ENCODE data around the gene OR6Q1.
"Not testable (repeated sequence)": the region's sequence is repeated elsewhere in the genome, so short reads cannot be mapped to it uniquely, and the experiment has no call there.

The OR6Q1 gene

GRCh38 chr11:58030653-58031052, at the start of gene OR6Q1:
Gene OR6Q1 (plus strand): TSS chr11:58030953. CDS start chr11:58030953, 0 bp downstream.
- no peaks in the 10 kb centered on the region for H3K36me3 ChIP-seq (ENCODE audit: control insufficient read depth, insufficient read depth, low read length)
- no peak within 1 kb of the TSS for H3K9ac ChIP-seq (ENCODE audit: low read length)
- no peaks in the 10 kb centered on the region for H3K27me3 ChIP-seq (ENCODE audit: control insufficient read depth, insufficient read depth, low read length)
- no peaks in the 10 kb centered on the region for H3K9me3 ChIP-seq (ENCODE audit: control insufficient read depth, low read length)
- H3K4me3 ChIP-seq (ENCODE audit: low read length): no peak within 1 kb of the TSS
- H3K4me1 ChIP-seq (ENCODE audit: control insufficient read depth, insufficient read depth, low read length): no peaks in the 10 kb centered on the region

GRCh38 chr11:57981536-57981935, 49.2 kb upstream of the OR6Q1 start:
- Histone ChIP-seq H3K27me3 (ENCODE audit: control insufficient read depth, insufficient read depth, low read length) (no peaks in the 10 kb centered on the region), H3K36me3 (ENCODE audit: control insufficient read depth, insufficient read depth, low read length) (no peaks in the 10 kb centered on the region), H3K4me3 (ENCODE audit: low read length) (no peak overlapping the region), H3K4me1 (ENCODE audit: control insufficient read depth, insufficient read depth, low read length) (peaks cover 8% of the 10 kb centered on the region), H3K9ac (ENCODE audit: low read length) (no peak overlapping the region), H3K9me3 (ENCODE audit: control insufficient read depth, low read length) (no peaks in the 10 kb centered on the region)

- Histone ChIP-seq H3K27me3 (ENCODE audit: control insufficient read depth, insufficient read depth, low read length) (no peaks in the 10 kb centered on the region), H3K4me1 (ENCODE audit: control insufficient read depth, insufficient read depth, low read length) (peaks cover 8% of the 10 kb centered on the region), H3K9me3 (ENCODE audit: control insufficient read depth, low read length) (no peaks in the 10 kb centered on the region), H3K4me3 (ENCODE audit: low read length) (no peak overlapping the region), H3K9ac (ENCODE audit: low read length) (no peak overlapping the region), H3K36me3 (ENCODE audit: control insufficient read depth, insufficient read depth, low read length) (no peaks in the 10 kb centered on the region)
These were observed 48.0 kb upstream of the OR6Q1 start for GRCh38 chr11:57982776-57983175.

GRCh38 chr11:57983191-57983590, 47.6 kb upstream of the OR6Q1 start:
- Histone ChIP-seq H3K36me3 (ENCODE audit: control insufficient read depth, insufficient read depth, low read length) (no peaks in the 10 kb centered on the region), H3K9me3 (ENCODE audit: control insufficient read depth, low read length) (no peaks in the 10 kb centered on the region), H3K4me1 (ENCODE audit: control insufficient read depth, insufficient read depth, low read length) (peaks cover 8% of the 10 kb centered on the region)

GRCh38 chr11:57999523-57999922, 31.2 kb upstream of the OR6Q1 start:
- not testable (repeated sequence) for H3K27me3 ChIP-seq (ENCODE audit: control insufficient read depth, insufficient read depth, low read length); H3K4me3 ChIP-seq (ENCODE audit: low read length); H3K36me3 ChIP-seq (ENCODE audit: control insufficient read depth, insufficient read depth, low read length); H3K9me3 ChIP-seq (ENCODE audit: control insufficient read depth, low read length); H3K4me1 ChIP-seq (ENCODE audit: control insufficient read depth, insufficient read depth, low read length); H3K9ac ChIP-seq (ENCODE audit: low read length)

More at GRCh38 chr11:57983191-57983590, 47.6 kb upstream of the OR6Q1 start:
- Histone ChIP-seq H3K27me3 (ENCODE audit: control insufficient read depth, insufficient read depth, low read length) (no peaks in the 10 kb centered on the region), H3K4me3 (ENCODE audit: low read length) (no peak overlapping the region), H3K9ac (ENCODE audit: low read length) (no peak overlapping the region)

- H3K9me3 ChIP-seq (ENCODE audit: control insufficient read depth, low read length); H3K27me3 ChIP-seq (ENCODE audit: control insufficient read depth, insufficient read depth, low read length); H3K4me3 ChIP-seq (ENCODE audit: low read length); H3K36me3 ChIP-seq (ENCODE audit: control insufficient read depth, insufficient read depth, low read length); H3K4me1 ChIP-seq (ENCODE audit: control insufficient read depth, insufficient read depth, low read length); H3K9ac ChIP-seq (ENCODE audit: low read length): not testable (repeated sequence)
These were observed 30.7 kb upstream of the OR6Q1 start for GRCh38 chr11:58000021-58000420.

GRCh38 chr11:58000699-58001098, 30.1 kb upstream of the OR6Q1 start:
- Histone ChIP-seq H3K4me3 (ENCODE audit: low read length) (no peak overlapping the region), H3K27me3 (ENCODE audit: control insufficient read depth, insufficient read depth, low read length) (no peaks in the 10 kb centered on the region), H3K9ac (ENCODE audit: low read length) (no peak overlapping the region), H3K4me1 (ENCODE audit: control insufficient read depth, insufficient read depth, low read length) (no peaks in the 10 kb centered on the region), H3K36me3 (ENCODE audit: control insufficient read depth, insufficient read depth, low read length) (no peaks in the 10 kb centered on the region), H3K9me3 (ENCODE audit: control insufficient read depth, low read length) (no peaks in the 10 kb centered on the region)

GRCh38 chr11:58003036-58003435, 27.7 kb upstream of the OR6Q1 start:
- H3K9me3 ChIP-seq (ENCODE audit: control insufficient read depth, low read length): no peaks in the 10 kb centered on the region
- H3K36me3 ChIP-seq (ENCODE audit: control insufficient read depth, insufficient read depth, low read length): no peaks in the 10 kb centered on the region
- H3K27me3 ChIP-seq (ENCODE audit: control insufficient read depth, insufficient read depth, low read length): no peaks in the 10 kb centered on the region
- no peak overlapping the region for H3K4me3 ChIP-seq (ENCODE audit: low read length)
- H3K9ac ChIP-seq (ENCODE audit: low read length): no peak overlapping the region
- no peaks in the 10 kb centered on the region for H3K4me1 ChIP-seq (ENCODE audit: control insufficient read depth, insufficient read depth, low read length)

GRCh38 chr11:58003591-58003990, 27.2 kb upstream of the OR6Q1 start:
- H3K27me3 ChIP-seq (ENCODE audit: control insufficient read depth, insufficient read depth, low read length): no peaks in the 10 kb centered on the region
- H3K9ac ChIP-seq (ENCODE audit: low read length): no peak overlapping the region
- no peaks in the 10 kb centered on the region for H3K36me3 ChIP-seq (ENCODE audit: control insufficient read depth, insufficient read depth, low read length)
- no peaks in the 10 kb centered on the region for H3K9me3 ChIP-seq (ENCODE audit: control insufficient read depth, low read length)
- no peaks in the 10 kb centered on the region for H3K4me1 ChIP-seq (ENCODE audit: control insufficient read depth, insufficient read depth, low read length)
- H3K4me3 ChIP-seq (ENCODE audit: low read length): no peak overlapping the region

GRCh38 chr11:58004664-58005063, 26.1 kb upstream of the OR6Q1 start:
- no peaks in the 10 kb centered on the region for H3K4me1 ChIP-seq (ENCODE audit: control insufficient read depth, insufficient read depth, low read length)
- H3K27me3 ChIP-seq (ENCODE audit: control insufficient read depth, insufficient read depth, low read length): no peaks in the 10 kb centered on the region
- no peaks in the 10 kb centered on the region for H3K9me3 ChIP-seq (ENCODE audit: control insufficient read depth, low read length)
- no peak overlapping the region for H3K9ac ChIP-seq (ENCODE audit: low read length)
- no peak overlapping the region for H3K4me3 ChIP-seq (ENCODE audit: low read length)
- H3K36me3 ChIP-seq (ENCODE audit: control insufficient read depth, insufficient read depth, low read length): no peaks in the 10 kb centered on the region

- no peaks in the 10 kb centered on the region for H3K4me1 ChIP-seq (ENCODE audit: control insufficient read depth, insufficient read depth, low read length)
- no peaks in the 10 kb centered on the region for H3K9me3 ChIP-seq (ENCODE audit: control insufficient read depth, low read length)
- H3K36me3 ChIP-seq (ENCODE audit: control insufficient read depth, insufficient read depth, low read length): no peaks in the 10 kb centered on the region
- H3K9ac ChIP-seq (ENCODE audit: low read length): no peak overlapping the region
- H3K27me3 ChIP-seq (ENCODE audit: control insufficient read depth, insufficient read depth, low read length): no peaks in the 10 kb centered on the region
- no peak overlapping the region for H3K4me3 ChIP-seq (ENCODE audit: low read length)
These were observed 23.8 kb upstream of the OR6Q1 start for GRCh38 chr11:58006940-58007339.

GRCh38 chr11:58011771-58012170, 19.0 kb upstream of the OR6Q1 start:
- no peak overlapping the region for H3K9ac ChIP-seq (ENCODE audit: low read length)
- H3K27me3 ChIP-seq (ENCODE audit: control insufficient read depth, insufficient read depth, low read length): no peaks in the 10 kb centered on the region
- H3K4me3 ChIP-seq (ENCODE audit: low read length): no peak overlapping the region
- H3K36me3 ChIP-seq (ENCODE audit: control insufficient read depth, insufficient read depth, low read length): no peaks in the 10 kb centered on the region
- H3K4me1 ChIP-seq (ENCODE audit: control insufficient read depth, insufficient read depth, low read length): no peaks in the 10 kb centered on the region
- no peaks in the 10 kb centered on the region for H3K9me3 ChIP-seq (ENCODE audit: control insufficient read depth, low read length)

GRCh38 chr11:58023435-58023931, 7.3 kb upstream of the OR6Q1 start, which contains the start of gene OR9Q1:
Gene OR9Q1 (plus strand): TSS chr11:58023881. CDS start chr11:58179445, 155,564 bp downstream.
- Histone ChIP-seq H3K36me3 (ENCODE audit: control insufficient read depth, insufficient read depth, low read length) (no peaks in the 10 kb centered on the region), H3K9me3 (ENCODE audit: control insufficient read depth, low read length) (no peaks in the 10 kb centered on the region), H3K4me3 (ENCODE audit: low read length) (no peak within 1 kb of the TSS), H3K4me1 (ENCODE audit: control insufficient read depth, insufficient read depth, low read length) (no peaks in the 10 kb centered on the region), H3K9ac (ENCODE audit: low read length) (no peak within 1 kb of the TSS), H3K27me3 (ENCODE audit: control insufficient read depth, insufficient read depth, low read length) (no peaks in the 10 kb centered on the region)

All from mucosa of stomach (tissue), 1 donor.